Measurements from ENCODE around the gene GPHN.
A peak's percentile ranks its signal among the peaks of the same experiment; 100 is the strongest.

Gene GPHN

DNA sequence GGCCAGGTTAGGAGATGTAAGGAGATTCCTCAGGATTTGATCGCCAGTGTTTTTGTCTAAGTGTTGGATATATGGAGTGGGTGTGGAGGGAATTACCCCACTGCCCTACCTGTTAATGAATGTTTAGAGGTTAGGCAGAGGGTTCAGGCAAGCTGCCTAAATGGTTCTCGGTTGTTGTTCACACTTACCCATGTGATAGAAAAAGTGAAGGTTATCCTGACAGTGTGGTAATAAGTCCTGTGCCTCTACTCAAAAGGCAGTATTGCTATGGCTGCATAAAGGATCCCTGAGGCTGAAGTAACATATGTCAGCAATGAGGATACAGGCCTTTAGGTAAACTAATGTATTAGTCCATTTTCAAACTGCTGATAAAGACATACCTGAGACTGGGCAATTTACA, 112.0 kb downstream of the GPHN start:
- H3K4me3 ChIP-seq (ENCODE audit: low read length in 2 of 2), result peak overlapping the region in 1 of 2 donors; percentile 3
- no peaks in the 10 kb centered on the region for H3K4me1 ChIP-seq (ENCODE audit: control insufficient read depth in 2 of 2, insufficient read depth in 2 of 2, low read length in 2 of 2)
- H3K27ac ChIP-seq (ENCODE audit: low read depth in 2 of 2, low read length in 2 of 2), result no peak overlapping the region
- no peaks in the 10 kb centered on the region for H3K36me3 ChIP-seq (ENCODE audit: control insufficient read depth in 2 of 2, insufficient read depth in 2 of 2, low read length in 2 of 2)
- H3K9ac ChIP-seq (ENCODE audit: low read depth in 1 of 2, low read length in 2 of 2), result no peak overlapping the region
- H3K9me3 ChIP-seq (ENCODE audit: control insufficient read depth in 2 of 2, low read length in 2 of 2), result peaks cover 3 to 5% of the 10 kb centered on the region in 2 donors
- H3K27me3 ChIP-seq (ENCODE audit: control insufficient read depth in 2 of 2, insufficient read depth in 2 of 2, low read length in 2 of 2), result no peaks in the 10 kb centered on the region

DNA sequence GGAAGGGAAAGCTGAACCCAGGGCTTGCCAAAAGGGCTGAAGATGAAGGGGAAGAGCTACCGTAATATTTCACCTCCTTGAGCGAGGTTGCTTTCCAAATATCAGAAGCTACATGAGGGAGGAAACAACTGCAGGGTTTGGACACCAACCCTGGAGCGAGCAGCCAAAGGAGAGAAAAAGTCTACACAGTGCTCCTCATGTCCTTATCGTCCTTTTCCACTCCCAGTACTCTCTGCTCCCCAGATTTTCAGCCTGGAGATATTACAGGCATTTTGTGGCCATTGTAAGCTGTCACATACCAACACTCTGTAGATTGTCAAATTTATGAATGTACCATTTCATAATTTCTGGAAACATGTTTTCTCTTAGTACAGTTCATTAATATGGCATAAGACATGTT, 115.9 kb downstream of the GPHN start:
- Histone ChIP-seq H3K36me3 (ENCODE audit: control insufficient read depth in 2 of 2, insufficient read depth in 2 of 2, low read length in 2 of 2) (no peaks in the 10 kb centered on the region), H3K9me3 (ENCODE audit: control insufficient read depth in 2 of 2, low read length in 2 of 2) (no peaks in the 10 kb centered on the region), H3K9ac (ENCODE audit: low read depth in 1 of 2, low read length in 2 of 2) (no peak overlapping the region), H3K27me3 (ENCODE audit: control insufficient read depth in 2 of 2, insufficient read depth in 2 of 2, low read length in 2 of 2) (no peaks in the 10 kb centered on the region), H3K4me3 (ENCODE audit: low read length in 2 of 2) (no peak overlapping the region), H3K4me1 (ENCODE audit: control insufficient read depth in 2 of 2, insufficient read depth in 2 of 2, low read length in 2 of 2) (no peaks in the 10 kb centered on the region), H3K27ac (ENCODE audit: low read depth in 2 of 2, low read length in 2 of 2) (no peak overlapping the region)

DNA sequence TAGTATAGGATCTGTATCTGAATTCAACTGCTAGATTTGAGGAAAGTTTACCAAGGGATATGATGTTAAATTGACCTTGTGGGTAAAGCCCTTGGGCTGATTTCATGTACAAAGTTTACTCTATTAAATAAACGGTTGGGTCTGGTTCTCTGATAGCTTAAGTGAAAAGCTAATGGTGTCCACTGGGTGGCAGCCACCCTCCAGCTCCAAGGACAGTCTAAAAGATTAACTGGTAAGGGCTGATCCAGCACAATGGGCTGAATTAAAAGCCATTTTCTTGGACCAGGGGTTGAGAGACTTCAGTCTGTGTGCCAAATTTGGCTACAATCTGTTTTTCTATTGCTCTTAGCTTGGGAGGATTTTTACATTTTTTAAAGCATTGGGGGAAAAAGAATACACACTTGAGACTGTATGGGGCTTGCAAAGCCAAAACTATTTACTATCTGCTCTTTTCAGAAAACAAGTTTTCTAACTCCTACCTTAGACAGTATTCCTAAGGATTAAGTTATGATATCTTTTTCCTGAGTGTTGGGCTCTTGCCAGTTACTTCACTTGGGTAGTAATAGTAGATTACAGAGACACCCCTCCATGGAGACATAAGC, 116.5 kb downstream of the GPHN start:
- H3K4me1 ChIP-seq (ENCODE audit: control insufficient read depth in 2 of 2, insufficient read depth in 2 of 2, low read length in 2 of 2), result no peaks in the 10 kb centered on the region
- H3K9me3 ChIP-seq (ENCODE audit: control insufficient read depth in 2 of 2, low read length in 2 of 2), result no peaks in the 10 kb centered on the region
- no peak overlapping the region for H3K27ac ChIP-seq (ENCODE audit: low read depth in 2 of 2, low read length in 2 of 2)
- H3K36me3 ChIP-seq (ENCODE audit: control insufficient read depth in 2 of 2, insufficient read depth in 2 of 2, low read length in 2 of 2), result no peaks in the 10 kb centered on the region
- no peaks in the 10 kb centered on the region for H3K27me3 ChIP-seq (ENCODE audit: control insufficient read depth in 2 of 2, insufficient read depth in 2 of 2, low read length in 2 of 2)
- H3K9ac ChIP-seq (ENCODE audit: low read depth in 1 of 2, low read length in 2 of 2), result no peak overlapping the region
- no peak overlapping the region for H3K4me3 ChIP-seq (ENCODE audit: low read length in 2 of 2)

DNA sequence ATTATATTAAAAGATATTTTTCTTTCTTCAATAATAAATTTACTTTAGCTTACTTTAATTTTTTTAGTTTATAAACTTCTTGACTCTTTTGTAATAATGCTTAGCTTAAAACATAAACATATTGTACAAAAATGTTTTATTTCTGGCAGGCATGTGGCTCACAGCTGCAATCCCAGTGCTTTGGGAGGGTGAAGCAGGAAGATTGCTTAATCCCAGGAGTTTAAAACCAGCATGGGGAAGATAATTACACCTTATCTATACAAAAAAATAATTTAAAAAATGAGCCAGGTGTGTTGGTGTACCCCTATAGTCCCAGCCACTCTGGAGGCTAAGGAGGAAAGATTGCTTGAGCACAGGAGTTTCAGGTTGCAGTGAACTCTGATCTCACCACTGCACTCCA, 120.7 kb downstream of the GPHN start:
- no peaks in the 10 kb centered on the region for H3K36me3 ChIP-seq (ENCODE audit: control insufficient read depth in 2 of 2, insufficient read depth in 2 of 2, low read length in 2 of 2)
- no peak overlapping the region for H3K27ac ChIP-seq (ENCODE audit: low read depth in 2 of 2, low read length in 2 of 2)
- H3K4me3 ChIP-seq (ENCODE audit: low read length in 2 of 2), result no peak overlapping the region
- H3K9ac ChIP-seq (ENCODE audit: low read depth in 1 of 2, low read length in 2 of 2), result no peak overlapping the region
- no peaks in the 10 kb centered on the region for H3K27me3 ChIP-seq (ENCODE audit: control insufficient read depth in 2 of 2, insufficient read depth in 2 of 2, low read length in 2 of 2)
- H3K9me3 ChIP-seq (ENCODE audit: control insufficient read depth in 2 of 2, low read length in 2 of 2), result no peaks in the 10 kb centered on the region
- H3K4me1 ChIP-seq (ENCODE audit: control insufficient read depth in 2 of 2, insufficient read depth in 2 of 2, low read length in 2 of 2), result no peaks in the 10 kb centered on the region

DNA sequence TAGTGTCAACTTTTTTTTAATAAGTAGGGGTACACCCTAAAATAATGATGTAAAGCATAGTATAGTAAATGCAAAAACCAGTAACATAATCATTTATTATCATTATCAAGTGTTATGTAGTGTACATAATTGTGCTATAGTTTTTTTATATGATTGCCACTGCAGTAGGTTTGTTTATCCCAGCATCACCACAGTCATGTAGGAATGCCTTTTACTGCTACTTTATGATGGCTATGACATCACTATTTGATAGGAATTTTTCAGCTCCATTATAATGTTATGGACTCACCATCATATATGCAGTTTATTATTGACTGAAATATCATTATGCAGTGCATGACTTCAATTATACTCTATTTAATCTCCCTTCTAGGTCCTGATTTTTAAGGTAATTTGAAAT, 121.6 kb downstream of the GPHN start:
- Histone ChIP-seq H3K36me3 (ENCODE audit: control insufficient read depth in 2 of 2, insufficient read depth in 2 of 2, low read length in 2 of 2) (no peaks in the 10 kb centered on the region), H3K4me3 (ENCODE audit: low read length in 2 of 2) (no peak overlapping the region), H3K27me3 (ENCODE audit: control insufficient read depth in 2 of 2, insufficient read depth in 2 of 2, low read length in 2 of 2) (no peaks in the 10 kb centered on the region), H3K4me1 (ENCODE audit: control insufficient read depth in 2 of 2, insufficient read depth in 2 of 2, low read length in 2 of 2) (no peaks in the 10 kb centered on the region), H3K9me3 (ENCODE audit: control insufficient read depth in 2 of 2, low read length in 2 of 2) (no peaks in the 10 kb centered on the region), H3K27ac (ENCODE audit: low read depth in 2 of 2, low read length in 2 of 2) (no peak overlapping the region), H3K9ac (ENCODE audit: low read depth in 1 of 2, low read length in 2 of 2) (no peak overlapping the region)

DNA sequence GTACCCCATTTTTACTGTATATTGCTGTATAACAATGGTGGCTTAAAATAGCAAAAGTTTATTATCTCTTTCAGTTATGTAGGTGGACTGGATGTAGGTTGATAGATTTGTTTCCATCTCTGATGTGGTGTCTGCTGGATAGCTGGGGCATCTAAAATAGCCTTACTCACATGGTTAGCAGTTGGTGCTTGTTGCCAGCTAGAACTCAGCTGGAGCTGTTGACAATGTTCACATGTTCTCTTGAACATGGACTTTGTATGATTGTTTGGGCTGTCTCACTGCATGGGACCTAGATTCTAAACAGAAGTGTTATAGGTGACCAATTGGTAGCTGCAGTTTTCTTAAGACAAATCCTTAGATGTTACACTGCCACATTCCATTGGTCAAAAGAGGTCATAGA, 126.9 kb downstream of the GPHN start:
- no peak overlapping the region for H3K4me3 ChIP-seq (ENCODE audit: low read length in 2 of 2)
- H3K27me3 ChIP-seq (ENCODE audit: control insufficient read depth in 2 of 2, insufficient read depth in 2 of 2, low read length in 2 of 2), result no peaks in the 10 kb centered on the region
- H3K36me3 ChIP-seq (ENCODE audit: control insufficient read depth in 2 of 2, insufficient read depth in 2 of 2, low read length in 2 of 2), result no peaks in the 10 kb centered on the region
- no peaks in the 10 kb centered on the region for H3K4me1 ChIP-seq (ENCODE audit: control insufficient read depth in 2 of 2, insufficient read depth in 2 of 2, low read length in 2 of 2)
- no peak overlapping the region for H3K9ac ChIP-seq (ENCODE audit: low read depth in 1 of 2, low read length in 2 of 2)
- H3K9me3 ChIP-seq (ENCODE audit: control insufficient read depth in 2 of 2, low read length in 2 of 2), result no peaks in the 10 kb centered on the region
- no peak overlapping the region for H3K27ac ChIP-seq (ENCODE audit: low read depth in 2 of 2, low read length in 2 of 2)

DNA sequence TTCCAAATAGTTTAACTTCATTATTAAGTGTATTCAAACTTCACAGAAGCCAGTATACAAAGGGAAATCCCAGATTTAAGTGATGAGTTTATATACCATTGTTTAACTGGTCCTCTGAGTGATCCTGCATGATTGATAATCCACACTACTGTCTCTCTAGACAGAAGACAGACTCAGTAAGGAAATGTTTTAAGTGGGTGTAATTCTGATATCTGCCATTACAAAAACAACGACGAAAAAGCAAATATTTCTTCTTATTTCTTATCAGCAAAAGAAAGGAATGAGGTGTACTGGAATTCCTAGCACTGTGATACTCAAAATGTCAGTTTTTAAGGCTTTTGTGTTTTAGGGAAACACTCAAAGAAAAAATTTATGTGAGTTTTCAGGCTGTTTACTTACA, 127.5 kb downstream of the GPHN start:
- Histone ChIP-seq H3K9me3 (ENCODE audit: control insufficient read depth in 2 of 2, low read length in 2 of 2) (no peaks in the 10 kb centered on the region), H3K4me3 (ENCODE audit: low read length in 2 of 2) (no peak overlapping the region), H3K9ac (ENCODE audit: low read depth in 1 of 2, low read length in 2 of 2) (no peak overlapping the region), H3K4me1 (ENCODE audit: control insufficient read depth in 2 of 2, insufficient read depth in 2 of 2, low read length in 2 of 2) (no peaks in the 10 kb centered on the region), H3K27ac (ENCODE audit: low read depth in 2 of 2, low read length in 2 of 2) (no peak overlapping the region), H3K36me3 (ENCODE audit: control insufficient read depth in 2 of 2, insufficient read depth in 2 of 2, low read length in 2 of 2) (no peaks in the 10 kb centered on the region), H3K27me3 (ENCODE audit: control insufficient read depth in 2 of 2, insufficient read depth in 2 of 2, low read length in 2 of 2) (no peaks in the 10 kb centered on the region)

DNA sequence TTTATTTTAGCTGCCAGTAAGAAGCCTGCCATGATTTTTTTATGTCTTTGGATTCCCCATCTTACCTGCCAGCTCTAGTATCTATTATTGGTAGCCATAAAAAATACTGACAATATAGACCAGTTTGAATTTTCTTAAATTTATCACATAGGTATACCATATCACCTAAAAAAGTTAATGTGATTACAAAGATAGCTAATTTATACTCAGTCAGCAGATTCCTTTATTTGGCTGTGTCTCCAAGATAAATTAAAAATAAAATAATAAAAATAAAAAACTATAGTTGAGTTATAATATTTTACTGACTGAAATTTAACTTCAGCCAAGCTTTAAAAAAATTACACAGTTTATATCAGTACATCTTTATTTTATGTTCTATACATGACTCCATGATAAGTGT, 128.3 kb downstream of the GPHN start:
- H3K4me1 ChIP-seq (ENCODE audit: control insufficient read depth in 2 of 2, insufficient read depth in 2 of 2, low read length in 2 of 2), result no peaks in the 10 kb centered on the region
- no peaks in the 10 kb centered on the region for H3K27me3 ChIP-seq (ENCODE audit: control insufficient read depth in 2 of 2, insufficient read depth in 2 of 2, low read length in 2 of 2)
- H3K4me3 ChIP-seq (ENCODE audit: low read length in 2 of 2), result no peak overlapping the region
- no peaks in the 10 kb centered on the region for H3K9me3 ChIP-seq (ENCODE audit: control insufficient read depth in 2 of 2, low read length in 2 of 2)
- no peak overlapping the region for H3K27ac ChIP-seq (ENCODE audit: low read depth in 2 of 2, low read length in 2 of 2)
- no peaks in the 10 kb centered on the region for H3K36me3 ChIP-seq (ENCODE audit: control insufficient read depth in 2 of 2, insufficient read depth in 2 of 2, low read length in 2 of 2)
- H3K9ac ChIP-seq (ENCODE audit: low read depth in 1 of 2, low read length in 2 of 2), result no peak overlapping the region

DNA sequence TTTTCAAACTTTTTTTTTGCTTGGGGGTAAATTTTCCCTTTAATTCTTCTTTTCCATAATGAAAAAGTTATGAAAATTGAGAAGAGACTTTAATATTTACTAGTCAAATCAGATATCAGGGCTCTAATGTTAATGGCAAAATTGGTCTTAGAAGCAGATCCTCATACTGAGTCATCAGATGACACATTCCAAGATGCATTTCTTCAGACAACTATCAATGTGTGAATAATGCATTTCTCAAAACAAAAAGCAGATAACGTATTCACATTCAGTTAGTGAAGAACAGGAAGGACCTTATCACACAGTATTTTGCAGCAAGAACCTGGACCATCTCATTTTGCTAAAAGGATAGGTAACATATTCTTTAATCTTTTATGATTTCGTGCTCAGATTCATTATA, 130.7 kb downstream of the GPHN start:
- Histone ChIP-seq H3K36me3 (ENCODE audit: control insufficient read depth in 2 of 2, insufficient read depth in 2 of 2, low read length in 2 of 2) (no peaks in the 10 kb centered on the region), H3K27me3 (ENCODE audit: control insufficient read depth in 2 of 2, insufficient read depth in 2 of 2, low read length in 2 of 2) (no peaks in the 10 kb centered on the region), H3K9me3 (ENCODE audit: control insufficient read depth in 2 of 2, low read length in 2 of 2) (no peaks in the 10 kb centered on the region), H3K4me3 (ENCODE audit: low read length in 2 of 2) (no peak overlapping the region), H3K27ac (ENCODE audit: low read depth in 2 of 2, low read length in 2 of 2) (no peak overlapping the region), H3K4me1 (ENCODE audit: control insufficient read depth in 2 of 2, insufficient read depth in 2 of 2, low read length in 2 of 2) (no peaks in the 10 kb centered on the region), H3K9ac (ENCODE audit: low read depth in 1 of 2, low read length in 2 of 2) (no peak overlapping the region)

DNA sequence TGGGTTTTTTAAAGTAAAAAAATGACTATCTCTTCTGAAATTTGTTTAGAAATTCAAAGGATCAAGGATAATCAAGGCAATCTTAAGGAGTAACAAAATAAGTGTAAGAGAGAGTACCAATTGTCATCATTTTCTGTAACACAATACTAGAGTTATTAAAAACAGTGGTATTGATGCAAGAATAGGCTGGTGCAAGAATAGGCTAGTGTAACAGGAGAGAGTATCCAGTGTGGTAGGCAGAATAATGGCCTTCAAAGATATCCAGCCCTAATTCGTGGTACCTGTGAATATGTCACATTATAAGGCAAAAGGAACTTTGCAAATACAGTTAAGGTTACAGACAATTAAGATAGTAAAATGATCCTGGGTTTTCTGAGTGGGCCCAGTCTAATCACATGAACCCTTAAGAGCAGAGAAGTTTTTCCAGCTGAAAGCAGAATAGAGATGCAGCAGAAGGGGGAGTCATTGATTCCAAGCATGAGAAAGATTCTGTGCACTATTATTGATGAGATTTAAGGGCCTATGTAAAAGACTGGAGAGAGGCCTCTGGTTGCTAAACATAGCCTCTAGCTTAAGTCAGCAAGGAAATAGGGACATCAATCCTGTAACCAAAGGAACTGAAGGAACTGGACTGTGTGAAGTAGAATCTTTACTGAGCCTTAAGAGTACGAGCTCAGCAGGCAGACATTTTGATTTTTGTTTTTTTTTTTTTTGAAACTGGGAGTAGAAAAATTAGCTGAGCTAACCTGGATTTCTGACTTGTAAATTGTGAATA, 134.1 kb downstream of the GPHN start:
- Histone ChIP-seq H3K9ac (ENCODE audit: low read depth in 1 of 2, low read length in 2 of 2) (no peak overlapping the region), H3K27ac (ENCODE audit: low read depth in 2 of 2, low read length in 2 of 2) (no peak overlapping the region), H3K36me3 (ENCODE audit: control insufficient read depth in 2 of 2, insufficient read depth in 2 of 2, low read length in 2 of 2) (no peaks in the 10 kb centered on the region), H3K4me1 (ENCODE audit: control insufficient read depth in 2 of 2, insufficient read depth in 2 of 2, low read length in 2 of 2) (no peaks in the 10 kb centered on the region), H3K9me3 (ENCODE audit: control insufficient read depth in 2 of 2, low read length in 2 of 2) (no peaks in the 10 kb centered on the region), H3K27me3 (ENCODE audit: control insufficient read depth in 2 of 2, insufficient read depth in 2 of 2, low read length in 2 of 2) (no peaks in the 10 kb centered on the region), H3K4me3 (ENCODE audit: low read length in 2 of 2) (no peak overlapping the region)

Measured in mucosa of rectum (tissue), 2 donors.